DMS 273 (cell line): Measurements from ENCODE around the gene GZMB.
A peak's percentile ranks its signal among the peaks of the same experiment; 100 is the strongest.
"Not testable (repeated sequence)": the region's sequence is repeated elsewhere in the genome, so short reads cannot be mapped to it uniquely, and the experiment has no call there.

Experiments
- DNase-seq: peaks from one replicate; lab custom pipeline; 2025; ENCODE audit not compliant: unreplicated experiment; lab: John Stamatoyannopoulos, UW

The GZMB gene

GRCh38 chr14:24634158-24634557 is at the start of gene GZMB:
GZMB (minus strand) TSS chr14:24634190; CDS start chr14:24634160, 30 bp downstream.
- DNase-seq = no peak

DNA sequence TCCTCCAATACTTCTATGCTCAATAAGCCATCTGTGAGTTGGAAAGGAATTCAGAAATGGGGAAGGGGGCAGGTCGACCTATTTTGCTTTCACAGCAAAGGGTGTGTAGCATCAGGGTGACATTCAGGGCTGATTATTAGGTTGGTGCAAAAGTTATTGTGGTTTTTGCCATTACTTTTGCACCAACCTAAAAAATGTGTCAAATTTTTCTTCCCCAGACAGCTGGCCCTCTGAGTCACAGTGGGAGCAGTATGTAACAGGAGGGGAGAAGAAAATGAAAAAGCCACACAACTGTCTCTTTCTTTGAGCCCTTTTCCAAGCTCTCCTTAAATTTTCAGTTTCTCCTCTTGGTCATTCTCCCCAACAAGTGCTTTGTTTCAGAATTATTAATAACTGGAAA is 47.1 kb upstream of the GZMB start:
- no peak for DNase-seq

DNA sequence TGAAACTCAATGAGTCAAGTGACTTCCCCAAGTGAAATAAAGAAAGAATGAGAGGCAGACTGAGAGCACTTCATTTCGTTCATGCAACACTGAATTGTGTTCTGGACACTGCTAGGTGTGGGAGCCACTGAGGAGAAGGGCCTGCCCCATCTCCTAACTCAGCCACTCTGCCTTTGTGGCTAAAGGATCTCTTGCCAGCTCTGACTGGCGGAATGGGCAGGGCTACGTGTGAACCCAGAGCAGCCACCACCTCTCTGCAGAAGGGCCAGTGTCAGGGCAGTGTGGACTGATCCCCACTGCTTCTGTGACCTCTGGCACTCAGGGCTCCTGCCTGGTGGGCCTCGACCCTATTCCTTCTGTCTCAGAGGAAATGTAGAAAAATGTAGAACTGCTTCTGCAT is 46.5 kb upstream of the GZMB start:
- no peak for DNase-seq

GRCh38 chr14:24679248-24679961 is 45.4 kb upstream of the GZMB start:
- no peak for DNase-seq

DNA sequence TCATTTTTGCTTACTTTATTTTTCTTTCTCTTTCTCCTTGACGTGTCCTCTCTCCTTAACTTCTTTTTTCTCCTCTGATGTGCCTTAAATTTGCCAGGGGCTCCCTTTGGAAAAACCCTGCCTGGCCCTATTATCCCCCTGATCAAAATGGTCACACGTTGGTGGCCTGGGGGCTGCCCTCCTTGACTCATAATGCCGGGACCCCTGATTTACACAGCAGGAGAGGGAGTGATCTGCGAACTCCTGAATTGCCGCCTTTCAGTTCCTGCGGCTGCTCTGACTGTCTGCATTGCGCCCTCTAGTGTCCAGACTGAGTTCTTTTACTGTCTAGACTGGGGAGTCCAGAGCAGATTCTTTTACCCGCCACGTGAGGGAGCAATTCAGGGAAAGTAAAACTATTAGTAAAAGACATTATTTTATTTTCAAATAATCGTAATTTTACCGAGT is 44.8 kb upstream of the GZMB start:
- DNase-seq = peak; percentile 92

GRCh38 chr14:24677956-24678355 is 44.0 kb upstream of the GZMB start:
- DNase-seq = no peak

GRCh38 chr14:24674204-24674970 is 40.4 kb upstream of the GZMB start:
- no peak for DNase-seq

DNA sequence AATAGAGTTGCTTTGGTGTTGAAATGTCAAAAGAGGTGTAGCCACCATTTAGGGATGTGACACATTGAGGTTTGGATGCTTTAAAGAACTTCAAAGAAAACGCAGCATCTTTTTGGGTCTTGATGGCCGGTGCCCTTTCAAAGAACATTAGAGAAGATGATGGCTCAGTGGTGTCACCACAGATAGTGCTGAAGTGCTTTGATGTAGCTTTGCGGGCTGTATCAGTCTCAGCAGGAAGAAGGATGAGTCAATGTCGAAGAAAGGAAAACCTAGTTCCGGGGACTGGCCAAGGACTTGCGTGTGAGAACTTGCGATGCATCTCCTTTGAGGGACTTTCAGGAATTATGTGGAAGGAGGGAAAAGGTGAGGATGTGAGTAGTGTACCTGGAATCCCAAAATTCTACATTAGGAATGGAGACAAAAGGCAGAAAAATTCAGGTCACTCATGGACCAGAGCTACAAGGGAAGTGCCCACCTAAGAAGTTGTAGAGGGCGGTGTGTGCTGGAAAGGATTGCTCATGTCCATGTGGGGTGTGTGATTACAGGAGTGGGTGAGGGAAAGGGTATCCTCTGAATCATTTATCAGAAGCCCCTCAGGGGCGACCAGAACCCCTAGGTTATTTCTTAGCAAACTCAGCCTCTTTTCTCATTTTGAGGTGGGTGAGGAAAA is 39.7 kb upstream of the GZMB start:
- no peak for DNase-seq

GRCh38 chr14:24673059-24673458 is 39.1 kb upstream of the GZMB start:
- no peak for DNase-seq

- DNase-seq = no peak
These were observed 36.6 kb upstream of the GZMB start for GRCh38 chr14:24670594-24670993.

DNA sequence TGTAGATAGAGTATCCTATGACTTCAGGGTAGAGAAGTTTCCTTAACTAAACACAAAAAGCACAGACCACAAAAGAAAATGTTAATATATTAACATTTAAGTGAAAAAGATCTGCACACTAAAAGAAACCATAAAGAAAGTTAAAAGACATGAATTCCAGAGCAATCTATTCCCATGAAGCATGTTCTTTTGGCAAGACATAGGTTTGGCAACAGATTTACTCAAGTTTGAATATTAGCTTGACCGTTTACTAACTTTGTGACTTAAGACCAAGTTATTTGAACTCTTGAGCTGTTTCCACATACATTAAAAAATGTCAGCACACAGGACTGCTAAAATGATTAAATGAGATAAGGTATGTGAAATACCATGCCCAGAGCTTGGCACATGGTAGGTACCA is 35.7 kb upstream of the GZMB start:
- no peak for DNase-seq

DNA sequence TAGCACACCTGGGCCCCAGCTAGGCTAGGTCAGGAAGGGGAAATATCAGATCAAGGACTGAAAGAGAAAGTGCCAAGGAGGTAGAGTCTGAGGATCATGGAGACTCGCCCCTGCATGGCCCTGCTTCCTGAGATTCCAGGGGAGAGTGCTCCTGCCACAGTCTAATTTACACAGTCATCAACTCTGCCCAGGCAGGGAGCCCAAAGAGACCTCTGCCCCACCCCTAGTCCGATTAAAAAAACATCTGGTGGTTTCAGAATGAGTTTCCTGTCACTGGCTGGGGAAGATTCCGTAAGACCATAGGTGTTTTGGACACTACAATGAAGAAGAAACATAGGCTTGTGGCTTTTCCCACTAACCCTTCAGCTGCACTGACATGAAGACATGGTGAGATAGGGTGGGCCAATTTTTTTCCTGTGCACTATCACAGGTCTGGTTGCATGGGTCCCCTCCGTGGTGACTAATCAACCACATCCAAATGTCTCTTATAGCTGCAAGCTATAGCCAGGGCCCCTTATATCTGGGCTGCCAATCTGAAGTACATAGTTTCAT is 31.5 kb upstream of the GZMB start:
- DNase-seq = no peak

- no peak for DNase-seq
These were observed 30.4 kb upstream of the GZMB start for GRCh38 chr14:24664366-24664765.

- DNase-seq = no peak
These were observed 28.8 kb upstream of the GZMB start for GRCh38 chr14:24662753-24663152.

DNA sequence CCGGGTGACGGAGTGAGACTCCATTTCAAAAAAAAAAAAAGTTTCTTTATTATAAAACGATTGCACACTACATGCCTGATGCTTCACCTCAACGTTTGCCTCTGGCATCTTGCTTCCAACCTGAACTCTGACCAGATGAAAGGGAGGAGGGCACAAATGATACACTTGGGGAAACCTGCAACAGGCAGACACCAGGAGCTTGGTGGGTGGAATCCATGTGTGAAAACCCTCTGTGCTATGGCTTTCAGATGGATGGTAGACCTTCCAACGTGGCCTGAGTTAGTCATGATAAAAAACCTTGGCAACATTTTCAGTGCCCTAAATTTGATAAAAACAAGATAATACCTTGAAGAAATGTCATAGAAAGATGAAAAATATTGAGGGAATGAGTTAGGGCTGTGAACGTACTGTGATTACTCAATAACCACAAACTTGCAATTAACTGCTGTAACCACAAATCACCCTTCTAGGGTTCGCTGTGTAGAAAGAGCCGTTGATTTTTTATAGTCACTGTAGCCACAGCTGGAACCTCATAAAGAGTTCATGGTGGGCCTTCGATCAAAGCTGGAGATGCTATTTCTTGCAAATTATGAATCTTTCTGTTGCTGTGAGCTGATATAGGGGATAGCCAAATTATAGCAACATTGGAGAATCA is 26.1 kb upstream of the GZMB start:
- no peak for DNase-seq

DNA sequence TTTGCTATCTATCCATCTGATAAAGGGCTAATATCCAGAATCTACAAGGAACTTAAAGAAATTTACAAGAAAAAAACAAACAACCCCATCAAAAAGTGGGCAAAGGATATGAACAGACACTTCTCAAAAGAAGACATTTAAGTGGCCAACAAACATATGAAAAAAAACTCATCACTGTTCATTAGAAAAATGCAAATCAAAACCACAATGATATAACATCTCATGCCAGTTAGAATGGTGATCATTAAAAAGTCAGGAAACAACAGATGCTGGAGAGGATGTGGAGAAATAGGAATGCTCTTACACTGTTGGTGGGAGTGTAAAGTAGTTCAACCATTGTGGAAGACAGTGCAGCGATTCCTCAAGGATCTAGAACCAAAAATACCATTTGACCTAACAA is 14.4 kb upstream of the GZMB start:
- not testable (repeated sequence) for DNase-seq

GRCh38 chr14:24639905-24640304 is 5.9 kb upstream of the GZMB start:
- no peak for DNase-seq

DNA sequence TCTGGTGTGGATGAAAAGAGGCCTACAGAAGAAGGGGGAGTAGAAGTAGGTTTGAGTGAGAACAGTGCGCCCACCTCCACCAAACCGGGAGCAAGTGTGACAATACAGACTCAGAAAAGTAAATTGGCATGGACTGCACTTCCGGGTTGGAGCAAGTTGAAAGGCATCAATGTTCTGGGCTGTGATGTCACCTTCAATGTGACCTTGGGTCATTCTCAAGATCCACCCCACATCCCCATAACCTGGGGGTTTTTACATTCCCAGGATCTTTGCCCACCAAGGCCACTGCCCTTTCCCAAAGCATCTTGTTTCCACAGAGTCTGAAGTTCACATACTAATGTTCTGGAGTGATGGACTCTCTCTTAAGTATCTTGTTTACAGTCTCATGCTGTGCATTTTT is 5.3 kb upstream of the GZMB start:
- no peak for DNase-seq

GRCh38 chr14:24633353-24633752 is 637 bp downstream of the GZMB start:
- no peak for DNase-seq

- no peak for DNase-seq
These were observed 1.2 kb downstream of the GZMB start for GRCh38 chr14:24632761-24633160.

DNA sequence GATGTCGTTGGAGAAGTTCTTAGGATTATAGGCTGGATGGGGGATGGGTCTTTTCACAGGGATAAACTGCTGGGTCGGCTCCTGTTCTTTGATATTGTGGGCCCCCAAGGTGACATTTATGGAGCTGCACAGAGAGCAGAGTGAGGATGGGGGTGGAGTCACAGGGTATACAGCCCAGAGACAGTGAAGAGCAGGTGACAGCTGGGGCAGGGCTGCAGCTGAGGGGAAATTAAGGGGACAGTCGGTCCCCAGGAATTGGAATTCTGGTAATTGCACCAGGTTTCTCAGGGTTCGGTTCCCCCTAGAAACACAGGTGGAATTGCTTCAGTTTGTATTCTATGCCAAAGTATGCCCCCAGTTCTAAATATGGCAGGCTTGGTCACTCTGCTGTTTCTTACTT is 1.7 kb downstream of the GZMB start:
- no peak for DNase-seq
